Endodermal cell (in vitro differentiated cells): Measurements from ENCODE around the gene KLK6. TPM values are rescaled to one million over a fixed set of nuclear protein-coding genes. Genes with fewer than 3 reads are reported as not detected.
A peak's percentile ranks its signal among the peaks of the same experiment; 100 is the strongest.

ENCODE experiments used
- DNase-seq: peaks from one replicate; pipeline ENCODE4 v3.0.0-alpha.2; 2017
- H3K27ac ChIP-seq: 2 replicates; pipeline ENCODE4 v1.5.1; 2013; ENCODE audit warnings: mild to moderate bottlenecking, low read depth, low read length, moderate library complexity
- H3K27me3 ChIP-seq: 2 replicates; pipeline ENCODE4 v1.6.1; 2013; ENCODE audit warnings: mild to moderate bottlenecking, low read length, moderate library complexity; ENCODE audit not compliant: insufficient read depth, control insufficient read depth, poor library complexity, severe bottlenecking
- H3K36me3 ChIP-seq: 2 replicates; pipeline ENCODE4 v1.7.0; 2013; ENCODE audit warnings: mild to moderate bottlenecking, low read length, moderate library complexity; ENCODE audit not compliant: control insufficient read depth, insufficient read depth
- H3K4me1 ChIP-seq: one replicate; pipeline ENCODE4 v1.7.0; 2013; ENCODE audit warnings: low read length; ENCODE audit not compliant: control insufficient read depth, insufficient read depth
- H3K4me3 ChIP-seq: 2 replicates; pipeline ENCODE4 v1.5.1; 2013; ENCODE audit warnings: mild to moderate bottlenecking, low read length, moderate library complexity
- H3K9ac ChIP-seq: 2 replicates; pipeline ENCODE4 v1.6.1; 2013; ENCODE audit warnings: mild to moderate bottlenecking, low read length, moderate library complexity; ENCODE audit not compliant: poor library complexity, severe bottlenecking; ENCODE audit errors: extremely low read depth
- H3K9me3 ChIP-seq: 2 replicates; pipeline ENCODE4 v1.6.1; 2013; ENCODE audit warnings: mild to moderate bottlenecking, low read length, moderate library complexity; ENCODE audit not compliant: control insufficient read depth
- H3K27ac Mint-ChIP-seq: 2 replicates; pipeline ENCODE4 v1.8.0; 2020; ENCODE audit warnings: mixed read lengths
- H3K27me3 Mint-ChIP-seq: 2 replicates; pipeline ENCODE4 v1.8.0; 2021; ENCODE audit warnings: mild to moderate bottlenecking, mixed read lengths; ENCODE audit not compliant: insufficient read depth
- H3K36me3 Mint-ChIP-seq: 2 replicates; pipeline ENCODE4 v1.8.0; 2020; ENCODE audit warnings: low read depth, mixed read lengths
- H3K4me1 Mint-ChIP-seq: 2 replicates; pipeline ENCODE4 v1.8.0; 2020; ENCODE audit warnings: mixed read lengths
- H3K4me3 Mint-ChIP-seq: 2 replicates; pipeline ENCODE4 v1.8.0; 2020; ENCODE audit warnings: mild to moderate bottlenecking, moderate library complexity, mixed read lengths
- H3K9me3 Mint-ChIP-seq: 2 replicates; pipeline ENCODE4 v1.8.0; 2020; ENCODE audit warnings: mild to moderate bottlenecking, mixed read lengths
- WGBS, 2 experiments: methylation state at CpG; one replicate each; pipeline versions ENCODE4 v1.1.5 to v1.1.7; 2013; ENCODE audit warnings: missing lambda C conversion rate in 2 of 2, mixed read lengths in 1 of 2; ENCODE audit not compliant: insufficient coverage in 1 of 2, insufficient read length in 1 of 2; 5-methylcytosine and 5-hydroxymethylcytosine counted together
- total RNA-seq, 2 donors: library from RNA; stranded (reverse); fragmentation: NEBNext Ultra II Directional in 1 of 2; extraction: Animal tissue kit (Norgen Biotek cat#: 25700) in 1 of 2; gene quantifications; 2 replicates in 1 of 2; 3 replicates in 1 of 2; pipeline ENCODE4 v1.2.1, GENCODE V29; 2021
- TF ChIP-seq, protein P1 (sequence below): fragments of 200-600 bp; sonication (generic); conservative IDR thresholded peaks from 2 replicates; pipeline ENCODE4 v1.5.0; 2021; ENCODE audit warnings: antibody characterized with exemption, mild to moderate bottlenecking

The KLK6 gene
- total RNA-seq, 2 donors from 2014 or later, result 0.86 to 0.93 TPM

DNA sequence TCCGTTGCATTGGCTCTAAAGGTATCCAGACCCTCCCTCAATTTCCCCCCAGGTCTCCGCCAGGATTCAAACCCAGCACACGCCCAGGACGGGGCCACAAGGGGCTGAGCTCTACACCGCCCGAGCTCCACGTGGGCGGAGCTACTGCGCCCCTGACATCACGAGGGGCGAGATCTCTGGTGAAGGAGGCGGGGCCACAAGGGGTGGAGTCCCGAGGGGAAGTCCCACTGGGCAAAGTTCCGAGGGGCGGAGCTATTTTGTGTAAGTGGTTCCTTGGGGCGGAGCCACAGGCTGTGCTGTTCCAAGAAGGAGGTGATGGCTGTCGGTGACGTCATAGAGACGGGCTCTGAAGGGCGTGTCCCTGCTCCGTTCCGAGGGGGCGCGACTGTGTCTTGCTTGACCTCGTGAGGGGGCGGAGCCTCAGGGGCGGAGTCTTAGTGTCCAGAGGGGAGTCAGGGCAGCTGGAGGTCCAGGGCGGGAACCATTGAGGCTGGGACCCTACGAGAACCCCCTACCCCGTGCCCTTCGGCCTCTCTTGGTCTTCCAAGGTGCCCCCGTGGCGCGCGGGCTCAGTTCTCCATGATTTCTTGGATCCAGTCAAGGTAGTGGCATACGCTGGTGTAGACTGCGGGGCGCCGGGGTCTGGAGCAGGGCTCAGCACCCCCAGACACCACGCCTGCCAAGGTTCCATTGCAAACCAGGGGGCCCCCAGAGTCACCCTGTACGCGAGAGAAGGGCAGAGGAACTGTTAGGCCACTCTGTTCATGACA is 33.3 kb upstream of the KLK6 start:
- Histone ChIP-seq H3K4me3 (no peak overlapping the region), H3K36me3 (no peaks in the 10 kb centered on the region), H3K27ac (no peak overlapping the region), H3K9me3 (no peaks in the 10 kb centered on the region), H3K4me1 (no peaks in the 10 kb centered on the region), H3K27me3 (peaks cover 14% of the 10 kb centered on the region), H3K9ac (no peak overlapping the region)
- H3K27me3 Mint-ChIP-seq, result peaks cover 61% of the 10 kb centered on the region
- peak overlapping the region; percentile 68 for H3K27ac Mint-ChIP-seq
- DNase-seq, result peak; percentile 96
- peak overlapping the region; percentile 49 for H3K4me3 Mint-ChIP-seq
- peaks cover 14% of the 10 kb centered on the region for H3K4me1 Mint-ChIP-seq
- WGBS, 2 experiments, result 91 to 95% methylated on average over 30 to 42 of the region's 42 CpGs
- no peaks in the 10 kb centered on the region for H3K9me3 Mint-ChIP-seq
- no peaks in the 10 kb centered on the region for H3K36me3 Mint-ChIP-seq
- TF ChIP-seq, protein P1, sequence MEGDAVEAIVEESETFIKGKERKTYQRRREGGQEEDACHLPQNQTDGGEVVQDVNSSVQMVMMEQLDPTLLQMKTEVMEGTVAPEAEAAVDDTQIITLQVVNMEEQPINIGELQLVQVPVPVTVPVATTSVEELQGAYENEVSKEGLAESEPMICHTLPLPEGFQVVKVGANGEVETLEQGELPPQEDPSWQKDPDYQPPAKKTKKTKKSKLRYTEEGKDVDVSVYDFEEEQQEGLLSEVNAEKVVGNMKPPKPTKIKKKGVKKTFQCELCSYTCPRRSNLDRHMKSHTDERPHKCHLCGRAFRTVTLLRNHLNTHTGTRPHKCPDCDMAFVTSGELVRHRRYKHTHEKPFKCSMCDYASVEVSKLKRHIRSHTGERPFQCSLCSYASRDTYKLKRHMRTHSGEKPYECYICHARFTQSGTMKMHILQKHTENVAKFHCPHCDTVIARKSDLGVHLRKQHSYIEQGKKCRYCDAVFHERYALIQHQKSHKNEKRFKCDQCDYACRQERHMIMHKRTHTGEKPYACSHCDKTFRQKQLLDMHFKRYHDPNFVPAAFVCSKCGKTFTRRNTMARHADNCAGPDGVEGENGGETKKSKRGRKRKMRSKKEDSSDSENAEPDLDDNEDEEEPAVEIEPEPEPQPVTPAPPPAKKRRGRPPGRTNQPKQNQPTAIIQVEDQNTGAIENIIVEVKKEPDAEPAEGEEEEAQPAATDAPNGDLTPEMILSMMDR, result no peak

DNA sequence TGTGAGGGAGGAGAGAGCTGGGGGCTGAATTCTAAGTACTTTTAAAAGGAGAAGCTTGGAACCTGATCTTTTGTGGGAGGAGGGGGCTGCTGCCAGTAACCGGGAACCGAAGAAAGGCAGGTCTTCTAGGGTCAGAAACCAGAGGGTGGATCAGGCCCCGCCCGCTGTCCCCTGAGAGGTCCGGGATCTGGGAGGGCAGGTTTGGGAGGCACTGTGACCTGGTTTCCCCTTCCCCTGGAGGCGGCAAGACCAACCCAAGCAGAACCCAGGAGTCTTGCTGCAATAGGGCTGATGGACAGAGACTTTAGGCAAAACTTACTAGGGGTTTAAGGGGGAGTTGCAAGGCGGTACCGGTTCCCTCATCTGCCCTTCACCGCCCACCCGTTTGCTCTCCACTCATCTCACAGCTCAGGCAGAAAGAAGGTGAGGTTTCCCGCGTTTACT is 32.7 kb upstream of the KLK6 start:
- Mint-ChIP-seq H3K4me1 (peaks cover 14% of the 10 kb centered on the region), H3K9me3 (no peaks in the 10 kb centered on the region), H3K27me3 (peaks cover 62% of the 10 kb centered on the region), H3K36me3 (no peaks in the 10 kb centered on the region), H3K27ac (peak overlapping the region; percentile 68), H3K4me3 (peak overlapping the region; percentile 49)
- 86 to 89% methylated on average over 9 to 12 of the region's 12 CpGs for WGBS, 2 experiments
- H3K9ac ChIP-seq, result no peak overlapping the region
- DNase-seq, result peak; percentile 79
- H3K9me3 ChIP-seq, result no peaks in the 10 kb centered on the region
- H3K36me3 ChIP-seq, result no peaks in the 10 kb centered on the region
- H3K4me1 ChIP-seq, result no peaks in the 10 kb centered on the region
- no peak overlapping the region for H3K27ac ChIP-seq
- H3K27me3 ChIP-seq, result peaks cover 12% of the 10 kb centered on the region
- no peak overlapping the region for H3K4me3 ChIP-seq
- TF ChIP-seq, protein P1, result no peak

DNA sequence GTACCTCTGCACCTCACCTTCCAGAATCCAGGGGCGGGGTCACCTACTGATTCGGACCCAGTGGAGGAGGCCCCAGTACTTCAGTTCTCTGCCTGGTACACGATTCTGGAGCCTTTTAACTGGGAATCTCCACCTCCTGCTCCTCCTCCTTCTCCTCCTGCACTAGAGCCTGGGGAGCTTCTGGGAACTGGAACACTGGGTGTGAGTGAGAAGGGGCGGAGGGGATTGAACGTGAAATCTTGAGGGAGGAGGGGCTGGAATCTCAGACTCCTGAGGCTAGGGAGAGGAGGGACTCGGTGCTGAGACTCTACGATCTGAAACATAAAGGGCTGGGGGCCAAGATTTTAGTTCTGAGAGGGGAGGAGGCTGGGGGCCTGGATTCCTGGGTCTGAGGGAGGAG is 32.1 kb upstream of the KLK6 start, which contains the start of gene KLK8:
TSS of gene KLK8 (minus strand) at position 90 of the 400 bp plus-strand sequence. CDS start 437 bp downstream, outside the sequence.
- no peak within 1 kb of the TSS for H3K4me3 ChIP-seq
- H3K27ac ChIP-seq, result no peak within 1 kb of the TSS
- Mint-ChIP-seq H3K9me3 (no peaks in the 10 kb centered on the region), H3K4me1 (peaks cover 14% of the 10 kb centered on the region), H3K4me3 (peak within 1 kb of the TSS; percentile 49), H3K27me3 (peaks cover 58% of the 10 kb centered on the region), H3K27ac (peak within 1 kb of the TSS; percentile 68), H3K36me3 (no peaks in the 10 kb centered on the region)
- H3K4me1 ChIP-seq, result no peaks in the 10 kb centered on the region
- no peaks in the 10 kb centered on the region for H3K36me3 ChIP-seq
- WGBS, 2 experiments, result 68% methylated on average over 6 of the region's 7 CpGs; no CpG with 5 or more reads in 1 of the 2 experiments
- H3K9ac ChIP-seq, result no peak within 1 kb of the TSS
- peaks cover 12% of the 10 kb centered on the region for H3K27me3 ChIP-seq
- TF ChIP-seq, protein P1, result no peak
- peak; percentile 80 for DNase-seq
- no peaks in the 10 kb centered on the region for H3K9me3 ChIP-seq
